ENCODE results near the gene KDM7A. TPM values are rescaled to one million over a fixed set of nuclear protein-coding genes. Genes with fewer than 3 reads are reported as not detected.

KDM7A gene
- total RNA-seq, 2 donors from 2014 or later: 9.0 to 12.7 TPM

GRCh38 chr7:140048989-140049338, 127.8 kb downstream of the KDM7A start:
- ATAC-seq: peak in 1 of 2 donors; percentile 6
- DNase-seq: no peak
- intact Hi-C loops (cut with DNase I): no loop called here

GRCh38 chr7:140048138-140048537, 128.6 kb downstream of the KDM7A start:
- intact Hi-C loops (cut with DNase I): no loop called here
- ATAC-seq (peak; percentile 48 to 78), DNase-seq (no peak)

- intact Hi-C loops (cut with DNase I): no loop called here
- no peak for DNase-seq
- ATAC-seq: no peak
These were observed 129.6 kb downstream of the KDM7A start for GRCh38 chr7:140047197-140047596.

- no peak for ATAC-seq
These were observed 131.1 kb downstream of the KDM7A start for GRCh38 chr7:140045697-140046096.

GRCh38 chr7:140044251-140044650, 132.5 kb downstream of the KDM7A start:
- DNase-seq: no peak
- intact Hi-C loops (cut with DNase I): no loop called here
- ATAC-seq: no peak

More at GRCh38 chr7:140045697-140046096, 131.1 kb downstream of the KDM7A start:
- no peak for DNase-seq
- intact Hi-C loops (cut with DNase I): no loop called here

- DNase-seq: no peak
- no peak for ATAC-seq
- intact Hi-C loops (cut with DNase I): no loop called here
These were observed 134.5 kb downstream of the KDM7A start for GRCh38 chr7:140042386-140042670.

- ATAC-seq (no peak), DNase-seq (no peak)
- intact Hi-C loops (cut with DNase I): no loop called here
These were observed 135.0 kb downstream of the KDM7A start for GRCh38 chr7:140041659-140042385.

- no peak for ATAC-seq
These were observed 136.9 kb downstream of the KDM7A start for GRCh38 chr7:140039896-140040295.

GRCh38 chr7:140039066-140039465, 137.7 kb downstream of the KDM7A start:
- intact Hi-C loops (cut with DNase I): no loop called here
- no peak for DNase-seq
- peak in 1 of 2 donors; percentile 19 for ATAC-seq

More at GRCh38 chr7:140039896-140040295, 136.9 kb downstream of the KDM7A start:
- intact Hi-C loops (cut with DNase I): no loop called here
- DNase-seq: no peak

GRCh38 chr7:140036224-140036962, 140.4 kb downstream of the KDM7A start:
- DNase-seq: no peak
- no peak for ATAC-seq
- intact Hi-C loops (cut with DNase I): no loop called here

- ATAC-seq (no peak), DNase-seq (no peak)
- intact Hi-C loops (cut with DNase I): no loop called here
These were observed 141.2 kb downstream of the KDM7A start for GRCh38 chr7:140035400-140036223.

Other genes starting within 250 kb of the KDM7A start
- gene PARP12, start 114.0 kb downstream of the KDM7A start, total RNA-seq: 10 to 100 TPM; 15.1 to 25.5 TPM
- 10 to 100 TPM; 11.4 to 18.7 TPM for gene SLC37A3, start 221.5 kb upstream of the KDM7A start, total RNA-seq
- not detected for gene RAB19, start 227.1 kb upstream of the KDM7A start, total RNA-seq